ENCODE results near the gene OCA2.

OCA2 gene

GRCh38 chr15:28114721-28115622, 15.9 kb upstream of the OCA2 start:
- ChIA-PET CTCF (interaction anchor here (0.6 kb wide), 1 partner anchor 486 kb away, joined by 3 read pairs; no protein-coding TSS in a partner anchor), POLR2A (ENCODE audit: low non-redundant PET) (no interaction called here)
- TF ChIP-seq CTCF (conservative IDR thresholded peaks at IDR 0.05; ENCODE audit: low read depth): no peak
- DNase-seq (ENCODE audit: low spot score): no peak
- H3K27ac ChIP-seq: no peak overlapping the region

DNA sequence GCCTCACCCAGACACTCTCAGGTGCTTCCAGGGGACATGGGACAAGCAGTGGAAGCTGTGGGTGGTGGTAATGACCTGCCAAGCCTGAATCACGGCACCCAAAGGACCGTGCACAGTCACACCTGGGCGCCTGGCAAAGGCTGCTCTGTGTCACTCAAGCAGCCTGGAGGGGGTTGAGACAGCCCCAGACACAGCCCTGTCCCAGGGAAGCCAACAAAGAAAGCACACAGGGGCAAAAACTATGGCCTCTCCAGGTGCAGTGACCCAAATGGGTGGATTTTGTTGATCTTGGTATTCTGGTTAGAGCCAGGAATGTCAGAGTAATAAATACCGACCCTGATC, 15.0 kb upstream of the OCA2 start:
- H3K27ac ChIP-seq: no peak overlapping the region
- no peak for DNase-seq (ENCODE audit: low spot score)
- CTCF ChIA-PET: interaction anchor here (0.6 kb wide), 1 partner anchor 485 kb away, joined by 3 read pairs; no protein-coding TSS in a partner anchor
- POLR2A ChIA-PET (ENCODE audit: low non-redundant PET): no interaction called here
- TF ChIP-seq CTCF (conservative IDR thresholded peaks at IDR 0.05; ENCODE audit: low read depth): no peak

GRCh38 chr15:28113394-28114113, 14.4 kb upstream of the OCA2 start:
- TF ChIP-seq CTCF (conservative IDR thresholded peaks at IDR 0.05; ENCODE audit: low read depth): no peak
- no peak for DNase-seq (ENCODE audit: low spot score)
- POLR2A ChIA-PET (ENCODE audit: low non-redundant PET): no interaction called here
- CTCF ChIA-PET: no interaction called here
- no peak overlapping the region for H3K27ac ChIP-seq

GRCh38 chr15:28112962-28113361, 13.8 kb upstream of the OCA2 start:
- no peak for DNase-seq (ENCODE audit: low spot score)
- no peak for TF ChIP-seq CTCF (conservative IDR thresholded peaks at IDR 0.05; ENCODE audit: low read depth)
- H3K27ac ChIP-seq: no peak overlapping the region
- CTCF ChIA-PET: no interaction called here
- POLR2A ChIA-PET (ENCODE audit: low non-redundant PET): no interaction called here

GRCh38 chr15:28112101-28112760, 13.1 kb upstream of the OCA2 start:
- no peak overlapping the region for H3K27ac ChIP-seq
- CTCF ChIA-PET: no interaction called here
- DNase-seq (ENCODE audit: low spot score): no peak
- POLR2A ChIA-PET (ENCODE audit: low non-redundant PET): no interaction called here
- no peak for TF ChIP-seq CTCF (conservative IDR thresholded peaks at IDR 0.05; ENCODE audit: low read depth)

GRCh38 chr15:28111543-28111942, 12.4 kb upstream of the OCA2 start:
- no peak for TF ChIP-seq CTCF (conservative IDR thresholded peaks at IDR 0.05; ENCODE audit: low read depth)
- DNase-seq (ENCODE audit: low spot score): no peak
- POLR2A ChIA-PET (ENCODE audit: low non-redundant PET): no interaction called here
- no peak overlapping the region for H3K27ac ChIP-seq
- CTCF ChIA-PET: no interaction called here

Measured in RWPE1 (cell line).